ENCODE measurements around the gene RDM1. TPM values are rescaled to one million over a fixed set of nuclear protein-coding genes. Genes with fewer than 3 reads are reported as not detected.
"Not testable (repeated sequence)": the region's sequence is repeated elsewhere in the genome, so short reads cannot be mapped to it uniquely, and the experiment has no call there.

The RDM1 gene
- total RNA-seq, 4 donors from 2014 or later: not detected

- DNase-seq (ENCODE audit: extremely low spot score): no peak
- Histone ChIP-seq H3K9me3 (no peaks in the 10 kb centered on the region), H3K27me3 (no peaks in the 10 kb centered on the region), H3K4me1 (no peaks in the 10 kb centered on the region), H3K4me3 (no peak overlapping the region), H3K36me3 (no peaks in the 10 kb centered on the region), H3K27ac (replicated peaks in 1 of 4) (no peak overlapping the region)
- intact Hi-C loops (cut with DNase I): no loop called here
- 91% methylated on average over 7 of the region's 7 CpGs for WGBS
- no peak for TF ChIP-seq POLR2AphosphoS5 (IDR thresholded peaks at IDR 0.05)
- TF ChIP-seq POLR2A (IDR thresholded peaks at IDR 0.05; ENCODE audit: low read depth): no peak
- TF ChIP-seq CTCF (IDR thresholded peaks at IDR 0.05): no peak
- TF ChIP-seq EP300 (IDR thresholded peaks at IDR 0.05): no peak
Measured at GRCh38 chr17:35948092-35948491, 17.5 kb upstream of the RDM1 start.

- Histone ChIP-seq H3K27me3 (no peaks in the 10 kb centered on the region), H3K27ac (replicated peaks in 1 of 4) (no peak overlapping the region), H3K9me3 (no peaks in the 10 kb centered on the region), H3K4me3 (peak overlapping the region in 1 of 4 donors; percentile 14), H3K4me1 (no peaks in the 10 kb centered on the region), H3K36me3 (no peaks in the 10 kb centered on the region)
- 40% methylated on average over 11 of the region's 12 CpGs for WGBS
- no peak for DNase-seq (ENCODE audit: extremely low spot score)
- TF ChIP-seq POLR2AphosphoS5 (IDR thresholded peaks at IDR 0.05) (no peak), CTCF (IDR thresholded peaks at IDR 0.05) (peak; percentile 49 to 83 (median 50))
- intact Hi-C loops (cut with DNase I): no loop called here
Measured at GRCh38 chr17:35947156-35947585, 16.6 kb upstream of the RDM1 start.

GRCh38 chr17:35944151-35944550 lies 13.6 kb upstream of the RDM1 start:
- Histone ChIP-seq H3K27ac (replicated peaks in 1 of 4) (no peak overlapping the region), H3K36me3 (no peaks in the 10 kb centered on the region), H3K9me3 (no peaks in the 10 kb centered on the region), H3K4me1 (no peaks in the 10 kb centered on the region), H3K4me3 (no peak overlapping the region), H3K27me3 (no peaks in the 10 kb centered on the region)
- no peak for TF ChIP-seq EP300 (IDR thresholded peaks at IDR 0.05)
- no peak for TF ChIP-seq POLR2AphosphoS5 (IDR thresholded peaks at IDR 0.05)
- TF ChIP-seq POLR2A (IDR thresholded peaks at IDR 0.05; ENCODE audit: low read depth): no peak
- no peak for TF ChIP-seq CTCF (IDR thresholded peaks at IDR 0.05)
- no peak for DNase-seq (ENCODE audit: extremely low spot score)
- intact Hi-C loops (cut with DNase I): no loop called here
- 81% methylated on average over 4 of the region's 4 CpGs for WGBS

GRCh38 chr17:35943537-35943936 lies 13.0 kb upstream of the RDM1 start, which contains the start of gene LYZL6:
LYZL6 (minus strand) TSS chr17:35943713; CDS start chr17:35939356, 4,357 bp downstream.
- Histone ChIP-seq H3K9me3 (no peaks in the 10 kb centered on the region), H3K4me3 (no peak within 1 kb of the TSS), H3K36me3 (no peaks in the 10 kb centered on the region), H3K4me1 (no peaks in the 10 kb centered on the region), H3K27me3 (no peaks in the 10 kb centered on the region), H3K27ac (replicated peaks in 1 of 4) (no peak within 1 kb of the TSS)
- intact Hi-C loops (cut with DNase I): no loop called here
- WGBS: 82% methylated on average over 2 of the region's 2 CpGs
- TF ChIP-seq POLR2A (IDR thresholded peaks at IDR 0.05; ENCODE audit: low read depth) (no peak), CTCF (IDR thresholded peaks at IDR 0.05) (no peak), POLR2AphosphoS5 (IDR thresholded peaks at IDR 0.05) (no peak), EP300 (IDR thresholded peaks at IDR 0.05) (no peak)
- DNase-seq (ENCODE audit: extremely low spot score): no peak

GRCh38 chr17:35942588-35943186 lies 12.1 kb upstream of the RDM1 start:
- no peak overlapping the region for H3K4me3 ChIP-seq
- H3K27me3 ChIP-seq: no peaks in the 10 kb centered on the region
- DNase-seq (ENCODE audit: extremely low spot score): no peak
- intact Hi-C loops (cut with DNase I): no loop called here
- TF ChIP-seq CTCF (IDR thresholded peaks at IDR 0.05): no peak
- no peak overlapping the region for H3K27ac ChIP-seq (replicated peaks in 1 of 4)
- no peaks in the 10 kb centered on the region for H3K9me3 ChIP-seq
- H3K36me3 ChIP-seq: no peaks in the 10 kb centered on the region
- WGBS: 76% methylated on average over 9 of the region's 9 CpGs
- H3K4me1 ChIP-seq: no peaks in the 10 kb centered on the region

- intact Hi-C loops (cut with DNase I); H3K27ac ChIP-seq (replicated peaks in 1 of 4); DNase-seq (ENCODE audit: extremely low spot score); H3K4me1 ChIP-seq; H3K9me3 ChIP-seq; H3K4me3 ChIP-seq; H3K27me3 ChIP-seq; H3K36me3 ChIP-seq: not testable (repeated sequence)
- 92% methylated on average over 3 of the region's 3 CpGs for WGBS
Measured at GRCh38 chr17:35938492-35938891, 7.9 kb upstream of the RDM1 start.
